ENCODE measurements around the gene PIGQ. TPM values are rescaled to one million over a fixed set of nuclear protein-coding genes. Genes with fewer than 3 reads are reported as not detected.

The PIGQ gene
- total and polyA plus RNA-seq, 9 donors = 4.3 to 47.7 (median 39.5) TPM

- WGBS, 3 donors = 82 to 86% (median 83%) methylated on average over 50 of the region's 50 CpGs
- no peaks in the 10 kb centered on the region for H3K36me3 ChIP-seq
- TF ChIP-seq POLR2A (IDR thresholded peaks at IDR 0.05) (no peak), CTCF (IDR thresholded peaks at IDR 0.05) (no peak), EP300 (IDR thresholded peaks at IDR 0.05) (no peak)
- no peak overlapping the region for H3K27ac ChIP-seq
- no peaks in the 10 kb centered on the region for H3K27me3 ChIP-seq
- intact Hi-C loops (cut with DNase I) = loop anchor here in 1 of 4 donors (5.0 kb wide), 1 partner anchor 35 kb away; the partner anchor contains the start of gene RAB40C
- DNase-seq = peak; percentile 46 to 70 (median 61)
- H3K4me1 ChIP-seq (ENCODE audit: insufficient read depth) = peaks cover 16% of the 10 kb centered on the region
- H3K4me3 ChIP-seq = no peak overlapping the region
- H3K9me3 ChIP-seq = no peaks in the 10 kb centered on the region
These were observed 57.9 kb downstream of the PIGQ start for GRCh38 chr16:627454-628239.

GRCh38 chr16:628321-629061, 58.7 kb downstream of the PIGQ start:
- peak in 1 of 5 donors; percentile 34 for DNase-seq

GRCh38 chr16:629185-629832, 59.5 kb downstream of the PIGQ start:
- H3K9me3 ChIP-seq = no peaks in the 10 kb centered on the region
- peak in 3 of 5 donors; percentile 38 to 53 (median 42) for DNase-seq
- 50 to 65% (median 53%) methylated on average over 25 to 29 of the region's 29 CpGs for WGBS, 3 donors
- H3K27me3 ChIP-seq = no peaks in the 10 kb centered on the region
- no peaks in the 10 kb centered on the region for H3K36me3 ChIP-seq
- intact Hi-C loops (cut with DNase I) = loop anchor here in 1 of 4 donors (5.0 kb wide), 1 partner anchor 37 kb away; the partner anchor contains the start of gene RAB40C
- TF ChIP-seq EP300 (IDR thresholded peaks at IDR 0.05) (no peak), POLR2A (IDR thresholded peaks at IDR 0.05) (no peak)
- peaks cover 16% of the 10 kb centered on the region for H3K4me1 ChIP-seq (ENCODE audit: insufficient read depth)
- H3K4me3 ChIP-seq = no peak overlapping the region
- peak overlapping the region in 1 of 2 donors; percentile 25 for H3K27ac ChIP-seq

More at GRCh38 chr16:628321-629061, 58.7 kb downstream of the PIGQ start:
- WGBS, 3 donors = 88 to 93% (median 91%) methylated on average over 30 to 33 of the region's 33 CpGs
- H3K4me3 ChIP-seq = no peak overlapping the region
- no peaks in the 10 kb centered on the region for H3K36me3 ChIP-seq
- H3K4me1 ChIP-seq (ENCODE audit: insufficient read depth) = peaks cover 16% of the 10 kb centered on the region
- H3K27me3 ChIP-seq = no peaks in the 10 kb centered on the region
- H3K27ac ChIP-seq = no peak overlapping the region
- TF ChIP-seq POLR2A (IDR thresholded peaks at IDR 0.05) (no peak), EP300 (IDR thresholded peaks at IDR 0.05) (no peak), CTCF (IDR thresholded peaks at IDR 0.05) (no peak)
- H3K9me3 ChIP-seq = no peaks in the 10 kb centered on the region
- intact Hi-C loops (cut with DNase I) = loop anchor here in 1 of 4 donors (5.0 kb wide), 1 partner anchor 36 kb away; the partner anchor contains the start of gene RAB40C

- intact Hi-C loops (cut with DNase I) = loop anchor here in 2 of 4 donors (5.0 to 10.0 kb wide), 2 partner anchors 38 to 1335 kb away; partner anchors contain the start of genes RAB40C (in 1 of the 2), RNF151 (in 1 of the 2) and RPS2 (in 1 of the 2)
- H3K27ac ChIP-seq = peak overlapping the region; percentile 12 to 25
These were observed 60.1 kb downstream of the PIGQ start for GRCh38 chr16:629833-630248.

More at GRCh38 chr16:629833-630248, 60.1 kb downstream of the PIGQ start:
- H3K27me3 ChIP-seq = no peaks in the 10 kb centered on the region
- DNase-seq = peak in 3 of 5 donors; percentile 31 to 53 (median 42)
- TF ChIP-seq EP300 (IDR thresholded peaks at IDR 0.05) (no peak), CTCF (IDR thresholded peaks at IDR 0.05) (no peak), POLR2A (IDR thresholded peaks at IDR 0.05) (no peak)
- WGBS, 3 donors = 39 to 58% (median 42%) methylated on average over 11 of the region's 11 CpGs
- no peaks in the 10 kb centered on the region for H3K36me3 ChIP-seq
- no peak overlapping the region for H3K4me3 ChIP-seq
- H3K4me1 ChIP-seq (ENCODE audit: insufficient read depth) = peaks cover 16% of the 10 kb centered on the region
- H3K9me3 ChIP-seq = no peaks in the 10 kb centered on the region

Data from ovary (tissue), 9 donors.